ENCODE results near the gene TBC1D2B.

The TBC1D2B gene

DNA sequence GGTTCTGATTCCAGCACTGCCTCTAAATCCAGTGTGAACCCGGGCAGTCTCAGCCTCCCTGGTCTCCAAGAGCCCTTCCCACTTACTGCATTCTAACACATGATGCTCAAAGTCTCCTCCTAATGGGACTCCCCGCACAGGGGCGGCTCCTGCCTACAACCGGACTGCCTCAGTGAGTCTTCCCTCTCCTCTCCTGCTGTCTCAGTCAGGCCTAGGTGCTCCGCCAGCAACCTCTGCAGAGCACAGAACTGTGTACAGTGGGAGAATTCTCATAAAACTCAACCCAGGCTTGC is 28.9 kb downstream of the TBC1D2B start:
- no peak overlapping the region for H3K4me3 ChIP-seq (ENCODE audit: low read length)
- no peak overlapping the region for H3K27ac ChIP-seq (ENCODE audit: low read length)
- H3K9ac ChIP-seq (ENCODE audit: low read depth, low read length) = no peak overlapping the region
- no peaks in the 10 kb centered on the region for H3K9me3 ChIP-seq (ENCODE audit: insufficient read depth, low read depth, low read length)
- peaks cover 13% of the 10 kb centered on the region; the same call in 1 of the 2 replicates for H3K4me1 ChIP-seq (ENCODE audit: insufficient read depth, low read length)
- H3K36me3 ChIP-seq (ENCODE audit: insufficient read depth, low read depth, low read length) = peaks cover 15% of the 10 kb centered on the region
- no peaks in the 10 kb centered on the region for H3K27me3 ChIP-seq (ENCODE audit: insufficient read depth, low read length)

GRCh38 chr15:78047761-78048627 is 29.5 kb downstream of the TBC1D2B start:
- Histone ChIP-seq H3K4me3 (ENCODE audit: low read length) (no peak overlapping the region), H3K9ac (ENCODE audit: low read depth, low read length) (no peak overlapping the region), H3K9me3 (ENCODE audit: insufficient read depth, low read depth, low read length) (no peaks in the 10 kb centered on the region), H3K27ac (ENCODE audit: low read length) (no peak overlapping the region), H3K4me1 (ENCODE audit: insufficient read depth, low read length) (peaks cover 13% of the 10 kb centered on the region; the same call in 1 of the 2 replicates), H3K27me3 (ENCODE audit: insufficient read depth, low read length) (no peaks in the 10 kb centered on the region), H3K36me3 (ENCODE audit: insufficient read depth, low read depth, low read length) (peaks cover 13% of the 10 kb centered on the region)

GRCh38 chr15:78046796-78047341 is 30.6 kb downstream of the TBC1D2B start:
- Histone ChIP-seq H3K4me1 (ENCODE audit: insufficient read depth, low read length) (peaks cover 13% of the 10 kb centered on the region; the same call in 1 of the 2 replicates), H3K9me3 (ENCODE audit: insufficient read depth, low read depth, low read length) (no peaks in the 10 kb centered on the region), H3K27ac (ENCODE audit: low read length) (no peak overlapping the region), H3K27me3 (ENCODE audit: insufficient read depth, low read length) (no peaks in the 10 kb centered on the region), H3K9ac (ENCODE audit: low read depth, low read length) (no peak overlapping the region), H3K36me3 (ENCODE audit: insufficient read depth, low read depth, low read length) (peaks cover 13% of the 10 kb centered on the region), H3K4me3 (ENCODE audit: low read length) (no peak overlapping the region)

DNA sequence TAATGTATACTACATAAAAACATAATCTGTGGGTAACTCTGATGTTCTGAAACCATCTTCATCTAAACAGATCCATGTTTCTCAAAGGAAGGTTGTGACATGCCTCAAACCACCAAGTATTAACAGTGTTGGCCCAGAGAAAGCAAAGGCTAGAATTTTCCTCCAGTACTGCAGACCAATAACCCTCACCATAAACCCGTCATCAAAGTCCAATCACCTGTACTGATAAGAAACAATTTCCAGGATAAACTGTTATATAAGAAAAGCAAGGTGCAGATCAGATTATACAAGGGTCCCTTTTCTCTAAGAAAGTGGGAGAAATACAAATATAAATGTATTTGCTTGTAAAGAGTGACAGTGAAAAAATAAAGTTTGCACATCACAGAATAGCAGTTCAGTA is 32.3 kb downstream of the TBC1D2B start:
- Histone ChIP-seq H3K4me3 (ENCODE audit: low read length) (no peak overlapping the region), H3K27ac (ENCODE audit: low read length) (no peak overlapping the region), H3K4me1 (ENCODE audit: insufficient read depth, low read length) (peaks cover 6% of the 10 kb centered on the region; the same call in 1 of the 2 replicates), H3K9me3 (ENCODE audit: insufficient read depth, low read depth, low read length) (no peaks in the 10 kb centered on the region), H3K27me3 (ENCODE audit: insufficient read depth, low read length) (no peaks in the 10 kb centered on the region), H3K36me3 (ENCODE audit: insufficient read depth, low read depth, low read length) (peaks cover 13% of the 10 kb centered on the region), H3K9ac (ENCODE audit: low read depth, low read length) (no peak overlapping the region)

GRCh38 chr15:78044407-78045155 is 32.9 kb downstream of the TBC1D2B start:
- Histone ChIP-seq H3K36me3 (ENCODE audit: insufficient read depth, low read depth, low read length) (peaks cover 13% of the 10 kb centered on the region), H3K4me1 (ENCODE audit: insufficient read depth, low read length) (peaks cover under 1% of the 10 kb centered on the region; the same call in 1 of the 2 replicates), H3K9ac (ENCODE audit: low read depth, low read length) (no peak overlapping the region), H3K4me3 (ENCODE audit: low read length) (no peak overlapping the region), H3K9me3 (ENCODE audit: insufficient read depth, low read depth, low read length) (no peaks in the 10 kb centered on the region), H3K27me3 (ENCODE audit: insufficient read depth, low read length) (no peaks in the 10 kb centered on the region), H3K27ac (ENCODE audit: low read length) (no peak overlapping the region)

DNA sequence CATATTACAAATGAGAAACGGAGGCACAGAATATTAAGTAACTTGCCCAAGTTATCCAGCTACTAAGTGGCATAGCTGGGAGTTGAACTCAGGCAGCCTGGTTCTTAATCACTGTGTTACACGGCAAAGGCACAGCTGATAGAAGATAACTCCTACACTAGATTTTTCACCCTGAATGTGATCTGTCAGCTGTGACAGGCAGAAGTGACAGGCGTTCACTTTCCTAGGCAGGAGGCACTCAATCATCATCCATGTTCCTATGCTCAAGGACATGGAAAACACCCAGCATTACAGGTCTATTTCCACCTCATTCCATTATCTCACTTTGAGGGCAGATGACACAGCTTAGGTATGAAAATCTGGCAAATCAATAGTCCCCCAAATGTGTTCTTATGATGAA is 35.6 kb downstream of the TBC1D2B start:
- no peaks in the 10 kb centered on the region for H3K27me3 ChIP-seq (ENCODE audit: insufficient read depth, low read length)
- no peak overlapping the region for H3K4me3 ChIP-seq (ENCODE audit: low read length)
- peaks cover 13% of the 10 kb centered on the region for H3K36me3 ChIP-seq (ENCODE audit: insufficient read depth, low read depth, low read length)
- H3K4me1 ChIP-seq (ENCODE audit: insufficient read depth, low read length) = 0 out of 2 replicates have a peak, but pooled peaks cover 3% of the 10 kb centered on the region
- H3K9me3 ChIP-seq (ENCODE audit: insufficient read depth, low read depth, low read length) = no peaks in the 10 kb centered on the region
- H3K9ac ChIP-seq (ENCODE audit: low read depth, low read length) = no peak overlapping the region
- no peak overlapping the region for H3K27ac ChIP-seq (ENCODE audit: low read length)

DNA sequence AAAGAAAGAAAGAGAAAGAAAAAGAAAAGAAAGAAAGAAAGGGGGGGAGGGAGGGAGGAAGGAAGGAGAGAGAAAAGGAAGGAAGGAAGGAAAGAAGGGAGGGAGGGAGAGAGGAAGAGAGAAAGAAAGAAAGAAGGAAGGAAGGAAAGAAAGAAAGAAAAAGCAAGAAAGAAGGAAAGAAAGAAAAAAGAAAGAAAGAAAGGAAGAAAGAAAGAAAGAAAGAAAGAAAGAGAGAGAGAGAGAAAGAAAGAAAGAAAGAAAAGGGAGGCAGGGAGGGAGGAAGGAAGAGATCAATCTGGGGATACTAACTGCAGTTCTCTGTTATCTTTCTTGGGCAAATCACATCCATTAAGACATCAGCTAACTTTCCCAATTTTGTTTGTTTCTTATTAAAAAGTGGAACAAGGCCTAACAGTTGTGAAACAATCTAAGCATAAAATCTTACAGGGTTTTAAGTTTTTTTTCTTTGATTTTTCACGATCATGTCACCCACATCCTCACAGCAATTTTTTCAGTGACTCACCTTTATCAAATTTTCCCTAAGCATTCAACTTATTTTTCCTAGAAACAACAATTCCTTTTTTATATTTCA is 36.8 kb downstream of the TBC1D2B start:
- no peak overlapping the region for H3K4me3 ChIP-seq (ENCODE audit: low read length)
- H3K27ac ChIP-seq (ENCODE audit: low read length) = no peak overlapping the region
- no peak overlapping the region for H3K9ac ChIP-seq (ENCODE audit: low read depth, low read length)
- H3K4me1 ChIP-seq (ENCODE audit: insufficient read depth, low read length) = 0 out of 2 replicates have a peak, but pooled peaks cover 3% of the 10 kb centered on the region
- peaks cover 13% of the 10 kb centered on the region for H3K36me3 ChIP-seq (ENCODE audit: insufficient read depth, low read depth, low read length)
- no peaks in the 10 kb centered on the region for H3K9me3 ChIP-seq (ENCODE audit: insufficient read depth, low read depth, low read length)
- H3K27me3 ChIP-seq (ENCODE audit: insufficient read depth, low read length) = no peaks in the 10 kb centered on the region

GRCh38 chr15:78038585-78039247 is 38.8 kb downstream of the TBC1D2B start:
- Histone ChIP-seq H3K36me3 (ENCODE audit: insufficient read depth, low read depth, low read length) (peaks cover 7% of the 10 kb centered on the region; the same call in 1 of the 2 replicates), H3K9ac (ENCODE audit: low read depth, low read length) (no peak overlapping the region), H3K4me1 (ENCODE audit: insufficient read depth, low read length) (0 out of 2 replicates have a peak, but pooled peaks cover 3% of the 10 kb centered on the region), H3K27ac (ENCODE audit: low read length) (no peak overlapping the region), H3K4me3 (ENCODE audit: low read length) (no peak overlapping the region), H3K9me3 (ENCODE audit: insufficient read depth, low read depth, low read length) (no peaks in the 10 kb centered on the region), H3K27me3 (ENCODE audit: insufficient read depth, low read length) (no peaks in the 10 kb centered on the region)

DNA sequence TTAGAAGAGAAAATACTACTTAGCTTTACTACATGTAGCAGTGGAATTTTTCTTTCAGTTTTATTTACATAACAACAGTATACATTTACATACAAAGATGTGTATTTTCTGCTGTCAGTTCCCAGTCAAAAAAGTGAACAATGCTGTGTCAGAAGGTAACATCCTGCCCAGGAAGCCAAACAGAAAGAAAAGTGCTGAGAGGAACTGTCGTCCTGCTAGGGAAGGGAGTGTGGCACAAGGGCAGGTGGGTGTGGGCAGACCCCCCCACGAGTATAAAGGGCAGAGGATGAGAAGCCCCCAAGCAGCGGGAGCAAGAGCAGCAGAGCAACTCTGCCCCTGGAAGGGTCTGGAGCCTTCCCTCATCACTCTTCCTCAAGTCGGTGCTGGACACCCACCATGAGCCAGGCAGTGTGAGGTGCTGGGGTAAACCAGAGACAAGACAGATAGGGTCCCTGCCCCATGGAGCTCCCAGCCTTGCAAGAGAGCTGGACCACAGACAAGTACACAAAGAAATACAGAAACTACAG is 39.7 kb downstream of the TBC1D2B start:
- no peak overlapping the region for H3K9ac ChIP-seq (ENCODE audit: low read depth, low read length)
- 0 out of 2 replicates have a peak, but pooled peaks cover 4% of the 10 kb centered on the region for H3K36me3 ChIP-seq (ENCODE audit: insufficient read depth, low read depth, low read length)
- 0 out of 2 replicates have a peak, but pooled peaks cover 3% of the 10 kb centered on the region for H3K4me1 ChIP-seq (ENCODE audit: insufficient read depth, low read length)
- no peak overlapping the region for H3K4me3 ChIP-seq (ENCODE audit: low read length)
- no peak overlapping the region for H3K27ac ChIP-seq (ENCODE audit: low read length)
- no peaks in the 10 kb centered on the region for H3K9me3 ChIP-seq (ENCODE audit: insufficient read depth, low read depth, low read length)
- H3K27me3 ChIP-seq (ENCODE audit: insufficient read depth, low read length) = no peaks in the 10 kb centered on the region

DNA sequence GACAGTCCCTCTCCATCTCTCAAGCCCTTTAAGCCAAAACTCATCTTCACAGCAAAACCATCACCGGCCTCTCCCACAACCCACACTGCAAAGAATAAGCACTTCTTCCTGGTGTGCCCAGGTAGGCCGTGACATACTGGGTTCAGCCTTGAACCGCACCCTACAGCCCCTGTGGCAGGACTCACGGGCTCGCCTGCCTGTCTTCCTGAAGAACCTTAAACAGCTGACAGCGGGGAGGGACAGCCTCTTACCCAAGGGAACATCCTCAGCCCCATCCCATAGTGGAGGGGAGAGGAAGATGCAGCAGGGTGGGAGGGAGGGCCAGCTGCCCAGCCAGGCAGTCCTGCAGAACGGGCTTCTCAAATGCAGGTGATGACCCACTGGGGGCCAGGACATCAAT is 40.2 kb downstream of the TBC1D2B start:
- H3K27ac ChIP-seq (ENCODE audit: low read length) = no peak overlapping the region
- H3K4me3 ChIP-seq (ENCODE audit: low read length) = no peak overlapping the region
- 0 out of 2 replicates have a peak, but pooled peaks cover 3% of the 10 kb centered on the region for H3K4me1 ChIP-seq (ENCODE audit: insufficient read depth, low read length)
- H3K9me3 ChIP-seq (ENCODE audit: insufficient read depth, low read depth, low read length) = no peaks in the 10 kb centered on the region
- no peaks in the 10 kb centered on the region for H3K27me3 ChIP-seq (ENCODE audit: insufficient read depth, low read length)
- H3K36me3 ChIP-seq (ENCODE audit: insufficient read depth, low read depth, low read length) = 0 out of 2 replicates have a peak, but pooled peaks cover 4% of the 10 kb centered on the region
- H3K9ac ChIP-seq (ENCODE audit: low read depth, low read length) = no peak overlapping the region
